SKM-1 treated with dmso at 0.1 percent for 144 hours (cell line): ENCODE measurements around the gene ZC4H2.
"Not testable (repeated sequence)": the region's sequence is repeated elsewhere in the genome, so short reads cannot be mapped to it uniquely, and the experiment has no call there.

Experiments used
- DNase-seq: peaks from one replicate; lab custom pipeline; 2025; ENCODE audit not compliant: unreplicated experiment; lab: John Stamatoyannopoulos, UW

The ZC4H2 gene, protein sequence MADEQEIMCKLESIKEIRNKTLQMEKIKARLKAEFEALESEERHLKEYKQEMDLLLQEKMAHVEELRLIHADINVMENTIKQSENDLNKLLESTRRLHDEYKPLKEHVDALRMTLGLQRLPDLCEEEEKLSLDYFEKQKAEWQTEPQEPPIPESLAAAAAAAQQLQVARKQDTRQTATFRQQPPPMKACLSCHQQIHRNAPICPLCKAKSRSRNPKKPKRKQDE

DNA sequence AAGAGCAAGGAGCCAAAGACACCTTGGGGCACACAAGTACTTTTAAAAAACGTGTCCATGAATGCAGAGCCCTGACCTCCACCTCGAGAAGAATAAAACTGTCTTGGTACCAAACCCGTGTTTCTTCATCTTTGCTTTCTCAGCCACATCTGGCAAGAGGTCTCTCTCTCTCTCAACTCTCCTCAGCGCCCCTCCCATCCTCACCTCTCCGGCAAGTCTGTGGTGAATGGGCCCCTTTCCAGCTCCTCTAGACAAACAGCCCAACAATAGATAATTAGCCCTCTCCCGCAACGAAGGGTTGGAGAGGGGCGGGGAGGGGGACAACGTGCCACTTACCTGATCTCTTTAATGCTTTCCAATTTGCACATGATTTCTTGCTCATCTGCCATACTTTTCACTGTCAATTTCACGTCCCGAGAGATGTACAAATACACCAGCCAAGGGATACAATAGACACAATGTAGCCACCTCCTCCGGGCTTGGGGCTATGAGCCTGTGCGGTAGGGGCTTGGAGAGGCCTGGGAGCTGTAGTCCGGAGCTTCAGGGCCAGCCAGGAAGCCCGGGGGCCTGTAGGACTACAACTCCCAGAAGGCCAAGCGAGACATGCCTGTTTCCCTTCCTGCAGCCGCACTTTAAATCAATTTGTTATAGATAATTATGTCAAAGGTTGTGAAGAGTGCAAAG is at the start of gene ZC4H2:
TSS of gene ZC4H2 (minus strand) at position 462 of the 684 bp plus-strand sequence. CDS start at position 389, 73 bp downstream.
- DNase-seq, result peak; percentile 39

DNA sequence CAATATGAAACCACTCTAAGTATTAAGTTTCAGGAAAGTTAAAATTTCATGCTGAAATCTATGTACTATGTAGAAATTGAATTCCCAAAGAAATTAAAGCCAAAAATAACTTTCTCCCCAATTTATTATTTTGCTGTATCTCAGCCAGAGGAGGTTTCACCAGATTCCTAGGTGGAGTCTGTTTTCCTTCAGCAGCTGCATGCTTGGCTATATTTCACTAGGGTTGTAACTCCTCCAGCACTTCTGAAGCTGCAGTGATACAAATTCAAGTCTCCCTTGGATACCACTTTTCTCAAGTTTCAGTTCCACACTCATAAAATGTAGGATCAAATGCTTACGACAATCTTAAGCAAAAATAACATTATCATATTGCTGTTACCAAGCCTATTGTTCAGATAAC is 41.2 kb upstream of the ZC4H2 start:
- DNase-seq, result no peak

DNA sequence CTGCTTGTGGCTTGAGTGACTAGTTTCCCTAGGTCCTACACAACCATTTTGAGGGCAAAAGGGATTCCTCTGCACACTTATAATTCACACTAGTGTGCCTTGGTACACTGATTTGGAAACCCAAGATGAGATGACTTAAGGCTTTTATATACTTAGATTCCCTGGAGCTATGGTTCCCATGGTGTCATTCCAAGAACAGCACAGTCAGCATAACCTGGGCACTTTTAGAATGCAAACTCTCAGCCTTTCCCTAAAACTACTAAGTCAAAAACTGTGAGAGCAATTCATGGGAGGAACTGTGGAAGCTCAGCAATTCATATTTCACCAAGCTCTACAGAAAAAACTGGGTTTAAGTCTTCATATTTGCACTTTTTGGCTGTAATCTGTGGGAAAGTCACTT is 38.0 kb upstream of the ZC4H2 start:
- DNase-seq, result no peak

DNA sequence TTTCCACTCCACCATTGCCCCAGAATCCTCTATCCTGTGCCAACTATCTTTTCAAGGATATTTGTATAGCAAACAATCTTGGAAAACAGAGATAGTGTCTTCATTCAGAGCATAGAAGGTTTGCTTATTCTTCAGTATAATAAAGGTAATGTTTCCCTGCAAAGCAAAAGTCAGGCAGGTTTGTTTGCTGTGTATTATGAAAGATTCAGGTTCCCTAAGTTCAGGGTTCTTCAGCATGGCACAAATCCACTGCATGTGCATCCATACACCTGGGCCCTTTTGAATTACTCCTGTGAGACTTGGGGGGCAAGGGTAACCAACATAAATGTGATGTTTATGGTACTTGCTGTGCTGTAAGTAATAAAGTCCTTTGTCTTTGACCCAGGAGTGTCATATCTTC is 33.2 kb upstream of the ZC4H2 start:
- no peak for DNase-seq

DNA sequence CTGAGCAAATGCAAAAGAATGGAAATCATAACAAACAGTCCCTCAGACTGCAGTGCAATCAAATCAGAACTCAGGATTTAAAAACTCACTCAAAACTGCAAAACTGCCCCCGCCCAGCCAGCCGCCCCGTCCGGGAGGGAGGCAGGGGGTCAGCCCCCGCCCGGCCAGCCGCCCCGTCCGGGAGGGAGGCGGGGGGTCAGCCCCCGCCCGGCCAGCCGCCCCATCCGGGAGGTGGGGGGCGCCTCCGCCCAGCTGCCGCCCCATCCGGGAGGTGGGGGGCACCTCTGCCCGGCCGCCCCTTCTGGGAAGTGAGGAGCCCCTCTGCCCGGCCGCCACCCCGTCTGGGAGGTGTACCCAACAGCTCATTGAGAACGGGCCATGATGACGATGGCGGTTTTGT is 26.0 kb upstream of the ZC4H2 start:
- DNase-seq, result not testable (repeated sequence)

DNA sequence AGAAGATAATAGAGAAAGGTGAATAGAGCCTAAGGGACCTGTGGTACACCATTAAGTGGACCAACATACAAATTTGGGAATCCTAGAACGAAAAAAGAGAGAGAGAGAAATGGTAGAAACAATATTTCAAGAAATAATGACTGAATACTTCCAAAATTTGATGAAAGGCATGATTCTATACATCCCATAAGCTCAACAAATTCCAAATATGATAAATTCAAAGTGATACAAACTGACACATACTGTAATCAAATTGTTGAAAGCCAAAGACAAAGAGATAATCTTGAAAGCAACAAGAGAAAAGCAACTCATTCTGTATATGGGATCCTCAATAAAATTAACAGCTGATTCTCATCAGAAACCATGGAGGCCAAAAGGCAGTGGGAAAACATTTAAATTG is 20.6 kb upstream of the ZC4H2 start:
- DNase-seq, result no peak

DNA sequence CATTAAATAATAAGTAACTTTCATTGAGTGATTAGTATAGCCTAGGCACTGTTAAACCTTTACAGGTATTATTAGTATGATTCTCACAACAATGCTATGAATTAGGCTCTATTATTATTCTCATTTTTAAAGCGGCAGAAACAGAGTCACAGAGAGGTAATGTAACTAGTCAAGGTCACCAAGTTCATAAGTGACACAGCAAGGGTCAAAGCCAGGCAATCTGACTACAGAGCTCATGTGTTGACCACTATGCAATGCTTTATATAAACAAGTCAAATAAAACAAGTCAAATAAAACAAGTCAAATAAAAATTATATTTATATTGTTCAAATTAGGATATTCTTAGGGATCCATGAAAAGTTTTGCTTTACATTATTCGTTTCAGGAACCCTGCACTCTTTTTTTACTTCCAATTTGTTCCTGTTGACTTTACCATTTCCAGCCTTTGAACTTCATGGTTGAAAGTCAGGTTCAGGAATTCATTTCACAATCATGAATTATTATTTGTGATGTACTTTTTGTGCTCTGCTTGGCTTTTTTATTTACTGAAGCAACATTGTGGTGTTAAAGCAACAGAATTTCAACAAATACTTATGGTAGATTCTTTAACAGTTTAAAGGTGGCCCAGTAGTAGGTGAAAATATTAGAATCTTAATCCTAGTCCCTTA is 18.0 kb upstream of the ZC4H2 start:
- DNase-seq, result no peak

DNA sequence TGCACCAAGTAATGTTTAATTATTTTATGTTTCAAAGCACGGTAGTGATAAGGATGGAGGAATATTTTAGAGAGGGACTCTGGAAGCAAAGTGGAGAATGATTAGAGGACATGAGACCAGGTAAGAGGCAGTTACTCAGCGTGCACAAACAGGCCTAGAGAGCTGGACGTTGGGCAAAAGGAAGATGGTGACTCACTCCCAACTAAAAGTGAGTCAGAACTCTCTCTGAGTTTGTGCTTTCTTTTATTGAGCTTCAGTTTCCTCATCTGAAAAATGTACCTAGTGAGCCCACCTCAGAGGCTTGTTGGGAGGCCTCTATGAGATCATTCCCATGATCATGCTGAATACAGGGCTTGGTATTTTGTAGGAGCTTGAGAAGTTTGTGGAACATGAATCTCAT is 1.6 kb upstream of the ZC4H2 start:
- DNase-seq, result no peak

DNA sequence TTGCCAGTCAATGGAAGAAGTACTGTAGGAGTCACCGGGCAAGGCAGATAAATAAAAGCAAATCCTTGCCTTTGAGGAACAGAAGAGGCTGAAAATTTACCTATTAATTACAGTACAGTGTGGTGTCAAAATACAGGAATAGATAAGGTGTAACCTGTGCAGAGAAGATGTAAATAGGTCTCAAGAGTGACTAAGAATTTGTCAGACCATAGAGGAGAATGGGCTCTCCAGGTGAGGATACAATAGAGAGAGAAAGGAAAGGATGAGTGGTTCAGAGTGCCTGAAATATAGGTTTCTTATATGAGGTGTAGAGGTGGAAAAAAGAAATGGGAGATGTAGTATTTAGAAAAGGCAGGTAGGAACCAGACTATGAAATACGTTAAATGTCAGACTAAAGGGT is 801 bp upstream of the ZC4H2 start:
- no peak for DNase-seq

DNA sequence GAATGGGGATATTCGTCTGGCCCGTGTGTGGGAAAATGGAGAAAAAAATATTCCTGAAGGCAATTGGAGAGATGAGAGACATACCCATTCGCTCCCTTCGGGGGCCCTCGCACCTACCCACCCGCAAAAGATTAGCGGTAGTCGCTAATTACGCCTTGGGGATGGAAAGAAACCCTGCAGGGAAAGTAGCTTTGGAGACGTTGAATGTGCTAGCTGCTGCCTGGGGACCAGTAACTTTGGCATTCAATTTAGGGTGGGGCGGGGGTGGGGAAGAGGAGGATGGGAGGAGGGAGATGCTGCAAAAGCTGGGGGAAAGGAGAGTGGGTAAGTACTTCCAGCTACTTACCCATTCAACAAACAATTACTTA is 407 bp upstream of the ZC4H2 start:
- no peak for DNase-seq

DNA sequence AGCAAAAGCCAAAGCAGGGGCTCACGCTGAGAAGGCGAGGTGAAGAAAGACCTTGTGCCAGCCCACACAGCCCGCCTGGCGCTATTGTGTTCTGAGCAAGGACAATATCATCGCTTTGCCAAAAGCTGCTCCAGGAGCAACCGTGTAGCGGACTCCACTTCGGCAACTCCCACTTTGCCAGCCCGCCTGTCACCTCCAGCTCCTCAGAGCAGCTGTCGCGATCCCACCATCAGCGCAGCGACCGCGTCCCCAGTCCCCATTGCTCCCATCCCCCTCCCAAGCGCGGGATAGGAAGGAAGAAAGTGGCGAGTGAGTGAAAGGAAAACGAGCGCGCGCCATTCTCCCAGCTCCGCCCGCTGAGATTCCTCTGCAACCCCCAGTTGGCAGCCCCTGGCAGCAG is 759 bp downstream of the ZC4H2 start:
- no peak for DNase-seq

DNA sequence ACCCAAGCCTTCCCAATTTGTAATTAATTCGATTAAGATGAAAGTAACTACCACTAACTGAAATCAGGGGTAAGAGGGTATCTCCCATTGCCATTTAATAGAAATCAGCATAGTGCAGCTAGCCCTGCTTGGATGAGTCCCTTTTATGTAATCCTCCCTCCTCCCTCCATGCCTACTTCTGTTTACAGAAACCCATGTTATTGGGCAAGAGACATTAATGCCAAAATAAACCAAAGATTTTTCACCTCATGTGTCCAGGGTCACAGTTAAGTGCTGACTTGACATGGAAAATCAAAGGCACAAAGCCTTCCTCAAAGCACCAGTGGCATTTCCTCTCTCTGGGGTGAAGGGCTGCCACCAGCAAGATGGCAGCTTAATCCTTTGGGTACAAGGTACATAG is 50.8 kb downstream of the ZC4H2 start:
- no peak for DNase-seq

DNA sequence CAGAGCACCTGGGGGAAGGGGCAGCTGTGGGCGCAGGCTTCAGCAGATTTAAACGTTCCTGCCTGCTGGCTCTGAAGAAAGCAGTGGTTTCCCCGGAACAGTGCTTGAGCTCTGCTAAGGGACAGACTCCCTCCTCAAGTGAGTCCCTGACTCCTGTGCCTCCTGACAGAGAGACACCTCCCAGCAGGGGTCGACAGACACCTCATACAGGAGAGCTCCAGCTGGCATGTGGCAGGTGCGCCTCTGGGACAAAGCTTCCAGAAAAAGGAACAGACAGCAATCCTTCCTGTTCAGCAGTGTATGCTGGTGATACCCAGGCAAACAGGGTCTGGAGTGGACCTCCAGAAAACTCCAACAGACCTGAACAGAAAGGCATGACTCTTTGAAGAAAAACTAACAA is 68.1 kb downstream of the ZC4H2 start:
- no peak for DNase-seq

DNA sequence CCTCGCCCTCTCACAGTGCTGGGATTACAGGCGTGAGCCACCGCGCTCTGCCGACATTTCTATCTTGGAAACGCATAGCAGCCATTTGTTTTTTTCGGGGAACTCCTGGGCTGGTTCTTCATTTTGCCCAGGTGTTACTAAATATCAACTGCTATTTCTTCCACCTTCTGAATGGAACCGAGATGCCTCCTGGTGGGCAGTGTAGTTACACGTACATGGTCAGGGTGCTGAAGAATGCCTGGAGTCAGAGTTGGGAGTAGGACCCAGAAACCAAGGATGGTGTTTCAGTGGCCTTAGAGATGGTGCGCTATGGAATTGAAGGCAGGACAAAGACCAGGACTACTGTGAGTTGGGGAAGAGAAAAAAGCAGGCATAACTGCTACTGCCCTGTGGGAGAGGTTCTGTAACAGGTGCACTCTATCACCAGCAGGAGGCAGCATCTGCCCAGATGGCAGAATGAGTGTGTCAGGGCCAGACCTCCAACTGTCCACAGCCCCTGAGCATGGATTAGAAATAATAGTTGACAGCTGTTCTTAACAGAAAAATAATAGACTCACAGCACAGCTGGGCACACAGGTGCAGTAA is 81.7 kb downstream of the ZC4H2 start:
- peak; percentile 20 for DNase-seq

DNA sequence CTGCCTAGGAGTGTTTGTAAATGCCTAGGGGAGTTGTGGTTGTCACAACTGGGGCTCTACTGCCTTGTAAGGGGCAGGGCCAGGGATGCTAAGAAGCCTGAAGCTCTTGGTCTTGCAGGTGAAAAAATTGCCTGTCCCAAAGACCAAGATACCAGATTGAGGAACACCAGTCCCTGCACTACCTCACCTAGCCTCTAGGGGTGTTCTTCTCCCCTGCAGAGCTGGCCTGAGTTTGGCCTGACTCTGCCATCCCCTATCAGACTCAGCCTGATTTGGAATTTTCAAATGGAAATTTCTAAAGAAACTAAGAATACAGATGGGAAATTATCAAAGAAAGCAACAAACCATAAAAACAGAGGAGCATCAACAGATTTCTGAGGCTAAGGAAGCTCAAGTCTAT is 90.4 kb downstream of the ZC4H2 start:
- DNase-seq, result no peak

DNA sequence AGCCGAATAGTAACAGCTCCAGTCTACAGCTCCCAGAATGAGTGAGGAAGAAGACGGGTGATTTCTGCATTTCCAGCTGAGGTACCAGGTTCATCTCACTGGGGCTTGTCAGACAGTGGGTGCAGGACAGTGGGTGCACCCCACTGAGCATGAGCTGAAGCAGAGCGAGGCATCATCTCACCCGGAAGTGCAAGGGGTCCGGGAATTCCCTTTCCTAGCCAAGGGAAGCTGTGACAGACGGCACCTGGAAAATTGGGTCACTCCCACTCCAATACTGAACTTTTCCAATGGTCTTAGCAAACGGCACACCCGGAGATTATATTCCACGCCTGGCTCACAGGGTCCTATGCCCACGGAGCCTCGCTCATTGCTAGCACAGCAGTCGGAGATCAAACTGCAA is 97.5 kb downstream of the ZC4H2 start:
- DNase-seq, result not testable (repeated sequence)

DNA sequence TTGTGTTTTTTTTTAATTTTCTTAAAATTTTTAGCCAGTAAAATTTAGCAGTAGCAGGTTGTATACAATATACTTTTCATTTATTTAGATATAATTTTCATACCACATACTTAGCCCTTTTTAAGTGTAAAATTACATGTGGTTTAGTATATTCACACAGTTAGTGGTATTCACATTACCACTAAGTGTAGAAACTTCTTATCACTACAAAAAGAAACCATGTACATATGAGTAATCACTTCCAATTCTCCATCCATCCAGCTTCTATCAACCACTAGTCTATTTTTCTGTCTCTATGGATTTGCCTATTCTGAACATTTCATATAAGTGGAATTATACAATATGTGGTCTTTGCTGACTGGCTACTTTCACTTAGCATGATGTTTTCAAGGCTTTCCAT is 109.0 kb downstream of the ZC4H2 start:
- no peak for DNase-seq
